H1 (cell line): ENCODE results near the gene LAMA4. TPM values are rescaled to one million over a fixed set of nuclear protein-coding genes. Genes with fewer than 3 reads are reported as not detected.

Experiments used
- CTCF ChIA-PET: fragments of 300-600 bp; sonication (Branson Sonifier 250); formaldehyde crosslinking; loops from one replicate; lab custom pipeline; 2021; ENCODE audit not compliant: partially characterized antibody; lab: Charles Lee
- POLR2A ChIA-PET: fragments of 300-600 bp; sonication (Branson Sonifier 250); formaldehyde crosslinking; loops from one replicate; lab custom pipeline; 2021; ENCODE audit warnings: inconsistent platforms; ENCODE audit not compliant: partially characterized antibody; lab: Charles Lee
- DNase-seq, 2 experiments: peaks; one replicate each; pipeline versions ENCODE4 v3.0.0 to v3.0.0-alpha.2; 2010 to 2022; ENCODE audit warnings: low spot score in 2 of 2, low read depth in 1 of 2, mixed read lengths in 1 of 2
- FAIRE-seq: peaks from 2 replicates; lab custom pipeline; 2011; peaks lifted over from hg19 to GRCh38; lab: Jason Lieb, UNC
- H2AFZ ChIP-seq: 2 replicates; pipeline ENCODE4 v1.8.1; 2012; ENCODE audit warnings: low read length, inconsistent platforms
- H2AK5ac ChIP-seq: 2 replicates; pipeline ENCODE4 v1.6.1; 2013; ENCODE audit warnings: low read depth, low read length
- H2BK120ac ChIP-seq: replicated peaks from 2 replicates; pipeline ENCODE3; 2013; ENCODE audit warnings: low read depth, low read length, inconsistent platforms
- H2BK12ac ChIP-seq: 2 replicates; pipeline ENCODE4 v1.6.1; 2013; ENCODE audit warnings: low read depth, low read length
- H2BK15ac ChIP-seq: 2 replicates; pipeline ENCODE4 v1.6.1; 2013; ENCODE audit warnings: low read length
- H2BK20ac ChIP-seq: 2 replicates; pipeline ENCODE4 v1.6.1; 2013; ENCODE audit warnings: low read length
- H2BK5ac ChIP-seq: 2 replicates; pipeline ENCODE4 v1.6.1; 2013; ENCODE audit warnings: low read depth, low read length
- H3K14ac ChIP-seq: 2 replicates; pipeline ENCODE4 v1.6.1; 2013; ENCODE audit warnings: inconsistent platforms; ENCODE audit not compliant: insufficient read length
- H3K18ac ChIP-seq: 2 replicates; pipeline ENCODE4 v1.6.1; 2013; ENCODE audit warnings: low read length; ENCODE audit errors: extremely low read depth
- H3K23ac ChIP-seq: 2 replicates; pipeline ENCODE4 v1.6.1; 2013; ENCODE audit warnings: inconsistent platforms; ENCODE audit not compliant: insufficient read length
- H3K23me2 ChIP-seq: 2 replicates; pipeline ENCODE4 v1.6.1; 2013; ENCODE audit warnings: low read depth, low read length
- H3K27ac ChIP-seq: 2 replicates; pipeline ENCODE4 v1.6.1; 2011; ENCODE audit warnings: low read depth, low read length, inconsistent platforms
- H3K27me3 ChIP-seq, 4 experiments: replicated peaks in 1 of 4; 1 replicate in 1 of 4; 2 replicates in 3 of 4; pipeline versions ENCODE4 v1.6.1 to v1.8.1; 2011 to 2013; ENCODE audit warnings: low read length in 3 of 4, mild to moderate bottlenecking in 3 of 4, inconsistent platforms in 2 of 4, mixed read lengths in 2 of 4, moderate library complexity in 1 of 4; ENCODE audit not compliant: control insufficient read depth in 3 of 4, insufficient read depth in 3 of 4; ENCODE audit errors: extremely low read depth in 1 of 4
- H3K36me3 ChIP-seq, 4 experiments: 2 replicates each; pipeline versions ENCODE4 v1.6.1 to v1.8.1; 2011 to 2013; ENCODE audit warnings: mild to moderate bottlenecking in 4 of 4, low read length in 3 of 4, moderate library complexity in 2 of 4, control low read depth in 1 of 4, inconsistent platforms in 1 of 4; ENCODE audit not compliant: insufficient read depth in 4 of 4, control insufficient read depth in 2 of 4
- H3K4ac ChIP-seq: replicated peaks from 2 replicates; pipeline ENCODE3; 2013; ENCODE audit warnings: low read length, low read depth, mixed read lengths, inconsistent platforms; ENCODE audit not compliant: insufficient read length
- H3K4me1 ChIP-seq, 4 experiments: replicated peaks in 1 of 4; 1 replicate in 1 of 4; 2 replicates in 3 of 4; pipeline versions ENCODE4 v1.6.1 to v1.8.1; 2011 to 2013; ENCODE audit warnings: low read length in 3 of 4, inconsistent platforms in 2 of 4, mixed read lengths in 1 of 4; ENCODE audit not compliant: insufficient read depth in 4 of 4, control insufficient read depth in 3 of 4
- H3K4me2 ChIP-seq, 2 experiments: 2 replicates each; pipeline versions ENCODE4 v1.6.1 to v1.8.1; 2011 to 2013; ENCODE audit warnings: low read depth in 2 of 2, low read length in 2 of 2, control low read depth in 1 of 2, inconsistent platforms in 1 of 2, mild to moderate bottlenecking in 1 of 2; ENCODE audit not compliant: insufficient read depth in 1 of 2
- H3K4me3 ChIP-seq, 4 experiments: fragments of 200-600, 300-600 bp in 1 of 4; sonication (generic), shearing (Covaris generic), sonication (Bioruptor Twin) in 1 of 4; 2 replicates each; pipeline versions ENCODE4 v1.5.1 to v1.8.1; 2011 to 2016; ENCODE audit warnings: low read length in 4 of 4, low read depth in 3 of 4, control low read depth in 2 of 4, inconsistent platforms in 2 of 4, mild to moderate bottlenecking in 2 of 4, mixed read lengths in 1 of 4, moderate library complexity in 1 of 4; ENCODE audit not compliant: insufficient read depth in 2 of 4; ENCODE audit errors: extremely low read depth in 1 of 4
- H3K56ac ChIP-seq: replicated peaks from 2 replicates; pipeline ENCODE3; 2013; ENCODE audit warnings: low read depth, mild to moderate bottlenecking, mixed read lengths, low read length, inconsistent platforms; ENCODE audit not compliant: insufficient read length
- H3K79me1 ChIP-seq: 2 replicates; pipeline ENCODE4 v1.6.1; 2013; ENCODE audit warnings: low read depth, low read length, control low read depth
- H3K79me2 ChIP-seq, 2 experiments: 2 replicates each; pipeline versions ENCODE4 v1.6.1 to v1.8.1; 2012 to 2013; ENCODE audit warnings: low read length in 2 of 2, mild to moderate bottlenecking in 2 of 2, inconsistent platforms in 1 of 2; ENCODE audit not compliant: insufficient read depth in 2 of 2, control insufficient read depth in 1 of 2
- H3K9ac ChIP-seq, 4 experiments: replicated peaks in 1 of 4; 1 replicate in 1 of 4; 2 replicates in 3 of 4; pipeline versions ENCODE4 v1.6.1 to v1.8.1; 2011 to 2013; ENCODE audit warnings: low read depth in 3 of 4, low read length in 3 of 4, control low read depth in 2 of 4, mild to moderate bottlenecking in 2 of 4, moderate library complexity in 2 of 4, inconsistent platforms in 1 of 4; ENCODE audit errors: extremely low read depth in 1 of 4
- H3K9me3 ChIP-seq, 2 experiments: 2 replicates each; pipeline versions ENCODE4 v1.6.1 to v1.8.1; 2012 to 2013; ENCODE audit warnings: mild to moderate bottlenecking in 2 of 2, moderate library complexity in 2 of 2, control low read depth in 1 of 2, inconsistent platforms in 1 of 2, low read depth in 1 of 2, low read length in 1 of 2, mixed read lengths in 1 of 2; ENCODE audit not compliant: insufficient read depth in 2 of 2
- H4K20me1 ChIP-seq, 2 experiments: replicated peaks in 1 of 2; 2 replicates each; pipeline versions ENCODE3 to v1.8.1; 2011 to 2013; ENCODE audit warnings: inconsistent platforms in 2 of 2, low read length in 2 of 2, mild to moderate bottlenecking in 1 of 2; ENCODE audit not compliant: insufficient read depth in 2 of 2, control insufficient read depth in 1 of 2
- H4K5ac ChIP-seq: 2 replicates; pipeline ENCODE4 v1.6.1; 2013; ENCODE audit warnings: low read length, low read depth, mixed read lengths, inconsistent platforms; ENCODE audit not compliant: insufficient read length
- H4K8ac ChIP-seq: 2 replicates; pipeline ENCODE4 v1.8.0; 2013; ENCODE audit warnings: mild to moderate bottlenecking, moderate library complexity, low read length, inconsistent platforms; ENCODE audit not compliant: insufficient read depth; ENCODE audit errors: extremely low read depth
- H4K91ac ChIP-seq: replicated peaks from 2 replicates; pipeline ENCODE3; 2013; ENCODE audit warnings: low read length, mixed read lengths, inconsistent platforms; ENCODE audit not compliant: insufficient read length
- E2F6 ChIP-seq: IDR thresholded peaks from 2 replicates; pipeline ENCODE4 v1.6.1; 2012; ENCODE audit warnings: inconsistent platforms
- EP300 ChIP-seq, 2 experiments: IDR thresholded peaks; 1 replicate in 1 of 2; 2 replicates in 1 of 2; pipeline ENCODE4 v1.6.1; 2011 to 2012; ENCODE audit warnings: low read depth in 2 of 2, low read length in 2 of 2, mild to moderate bottlenecking in 2 of 2, borderline replicate concordance in 1 of 2, inconsistent platforms in 1 of 2, moderate library complexity in 1 of 2
- GTF2F1 ChIP-seq: IDR thresholded peaks from 2 replicates; pipeline ENCODE4 v1.6.1; 2012; ENCODE audit warnings: low read depth, low read length, improper control_type of control experiment, borderline replicate concordance
- JUN ChIP-seq: IDR thresholded peaks from 2 replicates; pipeline ENCODE4 v1.6.1; 2011; ENCODE audit warnings: low read depth, mild to moderate bottlenecking, improper control_type of control experiment, low read length
- JUND ChIP-seq: IDR thresholded peaks from 2 replicates; pipeline ENCODE4 v1.6.1; 2011; ENCODE audit warnings: mild to moderate bottlenecking, improper control_type of control experiment, low read length
- POLR2AphosphoS5 ChIP-seq: IDR thresholded peaks from 2 replicates; pipeline ENCODE4 v1.6.1; 2011; ENCODE audit warnings: low read depth, low read length
- RXRA ChIP-seq: IDR thresholded peaks from 2 replicates; pipeline ENCODE4 v1.6.1; 2011; ENCODE audit warnings: low read depth, mild to moderate bottlenecking, low read length, moderate library complexity; ENCODE audit not compliant: insufficient read depth
- SP1 ChIP-seq: IDR thresholded peaks from 2 replicates; pipeline ENCODE4 v1.6.1; 2011; ENCODE audit warnings: low read depth, low read length
- SP2 ChIP-seq: IDR thresholded peaks from 2 replicates; pipeline ENCODE4 v1.6.1; 2012; ENCODE audit warnings: mild to moderate bottlenecking, low read length, inconsistent platforms
- SUZ12 ChIP-seq: fragments of 200-600 bp; sonication (generic); IDR thresholded peaks from 2 replicates; pipeline ENCODE4 v1.6.1; 2012; ENCODE audit warnings: mild to moderate bottlenecking, inconsistent platforms, low read length, moderate library complexity, mixed read lengths
- TBP ChIP-seq: IDR thresholded peaks from 2 replicates; pipeline ENCODE4 v1.6.1; 2011; ENCODE audit warnings: low read depth, low read length, improper control_type of control experiment
- USF2 ChIP-seq: IDR thresholded peaks from 2 replicates; pipeline ENCODE4 v1.6.1; 2011; ENCODE audit warnings: low read length, improper control_type of control experiment
- ZNF274 ChIP-seq: IDR thresholded peaks from 2 replicates; pipeline ENCODE4 v1.7.0; 2012; ENCODE audit warnings: low read length, borderline replicate concordance; ENCODE audit errors: extremely low read depth
- WGBS, 2 experiments: shearing (Covaris generic) in 1 of 2; methylation state at CpG; one replicate each; pipeline versions ENCODE4 v1.1.6 to v1.1.7; 2013 to 2015; ENCODE audit warnings: low lambda C conversion rate in 2 of 2, mixed read lengths in 2 of 2, inconsistent platforms in 1 of 2, low coverage in 1 of 2, missing lambda C conversion rate in 1 of 2; ENCODE audit not compliant: insufficient replicate concordance in 2 of 2, insufficient coverage in 1 of 2, insufficient read length in 1 of 2; ENCODE audit errors: extremely low coverage in 1 of 2, missing lambda C conversion rate in 1 of 2; 5-methylcytosine and 5-hydroxymethylcytosine counted together
- polyA plus RNA-seq, 7 experiments: library from polyadenylated mRNA; depleted of rRNA in 3 of 7; stranded (reverse) in 5 of 7; unstranded in 2 of 7; fragments of >200 nt in 5 of 7; fragments of 200-250 nt in 2 of 7; gene quantifications; 1 replicate in 5 of 7; 2 replicates in 1 of 7; 4 replicates in 1 of 7; pipeline versions ENCODE4 v1.2.1 to v1.2.3, GENCODE V29; 2011 to 2013; ENCODE audit warnings: missing spikeins in 2 of 7, mixed read lengths in 2 of 7
- total RNA-seq: library from RNA; stranded (reverse); fragmentation: NEBNext Ultra II Directional; extraction: Animal tissue kit (Norgen Biotek cat#: 25700); gene quantifications from 2 replicates; pipeline ENCODE4 v1.2.1, GENCODE V29; 2021

LAMA4 gene
- total and polyA plus RNA-seq, 2 of the 8 experiments (the other 6 are each of a cell fraction or from before 2014, with no cell fraction given) = 0.95 to 1.5 TPM

- no peaks in the 10 kb centered on the region for H3K4me1 ChIP-seq
- H4K91ac ChIP-seq = no peak overlapping the region
- no peak overlapping the region for H3K4ac ChIP-seq
- CTCF ChIA-PET = interaction anchor here (0.7 to 4.3 kb wide), 26 partner anchors 8 to 553 kb away, joined by 3 to 101 read pairs (median 8); partner anchors contain the start of gene LAMA4
- H3K56ac ChIP-seq = no peak overlapping the region
- H3K79me2 ChIP-seq = no peaks in the 10 kb centered on the region
- H4K20me1 ChIP-seq = no peaks in the 10 kb centered on the region
- no peak overlapping the region for H3K4me2 ChIP-seq
- no peak overlapping the region for H3K14ac ChIP-seq
- no peaks in the 10 kb centered on the region for H3K36me3 ChIP-seq
- 0 out of 2 replicates have a peak overlapping the region, but pooled peaks have one; percentile 47 for H2AFZ ChIP-seq
- no peak overlapping the region for H2BK5ac ChIP-seq
- H4K5ac ChIP-seq = no peak overlapping the region
- H3K23ac ChIP-seq = no peak overlapping the region
- POLR2A ChIA-PET = no interaction called here
- DNase-seq (no peak), FAIRE-seq (no peak)
- H3K27ac ChIP-seq = no peak overlapping the region
- no peak overlapping the region for H4K8ac ChIP-seq
- WGBS, 2 experiments = 88% methylated on average over 5 of the region's 5 CpGs; no CpG with 5 or more reads in 1 of the 2 experiments
- H2AK5ac ChIP-seq = no peak overlapping the region
- no peaks in the 10 kb centered on the region for H3K79me1 ChIP-seq
- H3K9me3 ChIP-seq = no peaks in the 10 kb centered on the region
- no peak overlapping the region for H3K9ac ChIP-seq
- H2BK120ac ChIP-seq = no peak overlapping the region
- H3K4me3 ChIP-seq = no peak overlapping the region
- H2BK15ac ChIP-seq = no peak overlapping the region; the same call in 1 of the 2 replicates
- H3K23me2 ChIP-seq = no peaks in the 10 kb centered on the region
- H3K18ac ChIP-seq = no peak overlapping the region
- no peak overlapping the region for H2BK20ac ChIP-seq
- no peaks in the 10 kb centered on the region for H3K27me3 ChIP-seq
- H2BK12ac ChIP-seq = no peak overlapping the region
- TF ChIP-seq ZNF274 (no peak), TBP (no peak), JUND (no peak), GTF2F1 (no peak), POLR2AphosphoS5 (no peak), USF2 (no peak), SP2 (no peak), E2F6 (no peak), JUN (no peak), RXRA (no peak), EP300 (IDR thresholded peaks at IDR 0.05; ENCODE audit: borderline replicate concordance in 1 of 2, low read depth in 2 of 2, low read length in 2 of 2) (no peak), SUZ12 (no peak), SP1 (no peak)
Observed at GRCh38 chr6:112181130-112181529, 73.2 kb downstream of the LAMA4 start.
